ENCODE results near the gene MRPS18A.
"Not testable (repeated sequence)": the region's sequence is repeated elsewhere in the genome, so short reads cannot be mapped to it uniquely, and the experiment has no call there.

The MRPS18A gene

GRCh38 chr6:43634702-43635303, 52.8 kb downstream of the MRPS18A start:
- no peak for DNase-seq (ENCODE audit: low spot score)

DNA sequence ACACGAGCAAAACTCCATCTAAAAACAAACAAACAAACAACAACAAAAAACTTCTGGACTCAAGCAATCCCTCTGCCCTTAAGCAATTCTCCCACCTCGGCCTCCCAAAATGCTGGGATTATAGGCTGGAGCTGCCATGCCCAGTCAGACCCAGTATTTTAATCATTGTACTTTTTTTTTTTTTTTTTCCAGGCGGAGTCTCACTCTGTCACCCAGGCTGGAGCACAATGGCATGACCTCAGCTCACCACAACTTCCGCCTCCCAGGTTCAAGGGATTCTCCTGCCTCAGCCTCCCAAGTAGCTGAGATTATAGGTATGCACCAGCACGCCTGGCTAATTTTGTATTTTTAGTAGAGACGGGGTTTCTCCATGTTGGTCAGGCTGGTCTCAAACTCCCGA, 54.6 kb downstream of the MRPS18A start:
- not testable (repeated sequence) for DNase-seq (ENCODE audit: low spot score)

GRCh38 chr6:43630980-43631619, 56.5 kb downstream of the MRPS18A start:
- peak; percentile 90 for DNase-seq (ENCODE audit: low spot score)

GRCh38 chr6:43629505-43630300, 57.9 kb downstream of the MRPS18A start:
- DNase-seq (ENCODE audit: low spot score): peak; percentile 98

DNA sequence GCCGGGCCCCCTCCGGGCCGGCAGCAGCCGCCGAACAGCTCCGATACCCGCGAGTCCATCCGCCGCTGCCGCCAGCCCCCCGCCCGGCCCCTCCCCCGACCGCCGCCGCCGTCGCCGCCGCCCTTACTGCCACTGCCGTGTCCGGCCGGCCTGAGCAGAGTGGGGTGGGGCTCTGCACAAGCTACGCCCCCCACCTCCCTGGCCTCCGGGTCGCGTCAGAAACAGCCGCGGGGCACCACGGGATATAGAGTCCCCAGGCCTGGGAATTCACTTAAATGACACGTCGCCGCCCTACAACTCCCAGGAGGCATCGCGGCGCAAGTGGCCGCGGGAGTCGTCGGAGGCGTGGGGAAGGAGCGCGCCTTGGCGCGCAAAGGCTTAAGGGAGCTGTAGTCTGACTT, 58.5 kb downstream of the MRPS18A start, which contains the start of gene GTPBP2:
GTPBP2 (minus strand) TSS at position 161 of the 401 bp plus-strand sequence; CDS start at position 59, 102 bp downstream.
- DNase-seq (ENCODE audit: low spot score): peak; percentile 97

DNA sequence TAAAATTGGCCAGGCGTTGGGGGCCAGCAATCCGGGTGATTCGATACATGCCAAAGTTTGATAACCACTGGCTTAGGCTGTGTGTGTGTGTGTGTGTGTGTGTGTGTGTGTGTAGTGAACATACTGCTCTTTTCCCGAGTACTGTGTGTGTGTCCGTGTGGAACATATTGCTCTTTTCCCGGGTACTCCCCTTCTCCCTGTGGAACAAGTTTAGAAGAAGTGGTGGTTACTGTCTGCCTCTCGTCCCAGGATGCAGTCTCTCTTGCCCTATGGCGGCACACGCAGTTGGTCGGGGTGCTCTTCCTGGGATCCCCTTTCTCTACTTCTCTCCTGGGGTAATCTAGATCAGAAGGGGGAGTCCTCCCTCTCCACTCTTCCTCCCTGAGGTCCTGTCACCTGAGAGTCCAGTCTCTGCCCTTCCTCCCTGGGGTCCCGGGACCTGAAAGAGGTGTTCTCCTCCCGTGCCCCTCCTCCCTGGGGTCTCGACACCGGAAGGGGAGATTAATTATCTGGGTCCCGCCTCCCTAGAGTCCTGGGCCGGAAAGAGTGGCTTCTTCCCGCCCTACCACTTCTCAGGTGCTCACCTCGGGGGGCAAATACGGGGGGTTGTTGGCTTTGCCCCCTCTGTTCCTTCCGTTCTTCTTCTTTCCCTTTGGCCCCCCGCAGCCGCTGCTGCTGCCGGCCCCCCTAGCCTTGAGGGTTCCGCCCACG, 59.0 kb downstream of the MRPS18A start:
- peak; percentile 70 for DNase-seq (ENCODE audit: low spot score)

GRCh38 chr6:43627008-43627825, 60.4 kb downstream of the MRPS18A start:
- peak; percentile 94 for DNase-seq (ENCODE audit: low spot score)

DNA sequence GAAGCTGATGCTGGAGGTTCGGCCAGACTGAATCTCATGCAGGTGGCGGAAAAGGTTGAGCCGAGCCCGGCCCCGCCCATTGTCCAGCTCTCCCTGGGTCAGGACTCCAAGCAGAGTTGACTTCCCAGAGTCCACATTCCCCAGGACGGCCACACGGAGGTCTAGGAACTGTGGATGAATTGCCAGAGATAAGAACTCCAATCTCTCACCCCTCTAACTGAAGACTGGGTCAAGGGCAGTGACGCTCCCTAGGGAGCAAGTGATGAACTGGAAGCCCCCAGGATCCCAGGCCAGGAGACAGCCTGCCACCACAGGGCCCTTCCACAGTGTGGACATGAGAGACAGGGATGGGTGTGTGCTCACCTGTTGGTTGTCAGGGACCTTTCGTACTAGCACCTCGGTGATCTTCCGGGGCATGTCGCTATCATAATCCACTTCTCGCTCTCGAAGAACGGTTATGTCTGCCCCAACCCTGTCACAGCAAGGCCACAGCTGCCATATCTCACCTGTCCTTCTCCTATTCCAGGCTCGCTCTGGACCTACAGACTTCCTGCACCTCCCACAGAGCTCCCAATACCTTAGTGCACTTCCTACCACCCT, 62.1 kb downstream of the MRPS18A start:
- DNase-seq (ENCODE audit: low spot score): no peak

GRCh38 chr6:43624786-43625288, 62.8 kb downstream of the MRPS18A start:
- DNase-seq (ENCODE audit: low spot score): no peak

DNA sequence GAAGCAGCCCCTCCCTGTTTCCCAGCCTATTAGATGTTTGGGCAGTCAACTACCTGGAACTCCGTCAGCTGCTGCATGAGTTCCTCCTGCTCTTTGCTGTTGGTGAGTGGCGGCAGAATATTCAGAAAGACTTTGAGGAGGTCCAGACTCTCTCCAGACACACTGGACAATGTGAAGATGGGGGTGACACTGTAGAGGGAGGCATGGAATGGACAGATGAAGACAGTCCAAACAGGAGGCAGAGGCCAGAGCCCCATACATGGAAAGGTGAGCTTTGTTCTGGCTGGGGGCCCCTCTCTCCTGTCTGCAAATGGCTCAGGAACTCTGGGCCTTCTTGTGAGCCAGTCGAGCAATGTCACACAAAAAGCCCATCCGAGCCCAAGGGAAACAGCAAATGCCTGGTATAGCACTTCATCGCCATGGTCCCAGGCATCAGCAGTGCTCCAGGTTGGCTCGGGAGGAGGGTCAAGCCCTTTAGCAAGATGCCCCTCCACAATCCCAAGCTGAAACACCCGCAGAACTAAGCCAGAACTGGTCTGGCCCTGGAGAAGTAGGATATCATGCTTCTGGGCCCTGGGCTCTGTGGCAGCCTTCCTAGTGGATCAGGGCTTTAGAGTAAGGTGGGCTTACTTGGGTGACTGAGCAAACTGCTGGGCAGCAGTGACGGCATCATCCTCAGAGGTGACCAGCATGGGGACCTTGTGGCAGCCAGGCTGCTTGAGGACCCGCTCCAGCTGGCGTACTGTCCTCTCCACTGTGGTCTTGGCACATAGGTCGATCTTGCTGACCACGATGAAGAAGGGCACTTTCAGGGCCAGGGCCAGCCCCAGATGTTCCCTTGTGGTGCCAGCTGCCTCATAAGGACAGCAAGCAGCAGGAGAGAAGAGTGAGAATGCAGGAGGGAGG, 63.5 kb downstream of the MRPS18A start:
- peak; percentile 6 for DNase-seq (ENCODE audit: low spot score)

DNA sequence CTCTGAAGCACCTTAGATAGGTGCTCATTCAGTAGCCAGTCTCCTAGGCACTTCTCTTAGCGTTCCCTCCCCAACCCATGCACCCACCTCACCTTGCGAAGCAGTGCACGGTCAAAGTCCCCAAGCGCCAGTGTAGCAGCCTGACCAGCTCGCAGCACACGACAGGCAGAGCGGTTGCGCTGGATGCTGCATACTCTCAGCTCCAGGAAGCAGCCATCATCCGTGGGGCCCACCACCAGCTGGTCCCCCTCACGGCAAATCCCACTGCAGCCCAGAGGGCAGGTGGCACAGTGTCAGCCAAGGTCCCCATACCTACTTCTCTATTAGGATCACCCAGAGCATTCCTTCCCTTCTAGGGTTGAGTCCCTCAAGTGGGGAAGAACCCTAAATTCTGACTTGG, 65.0 kb downstream of the MRPS18A start:
- DNase-seq (ENCODE audit: low spot score): peak; percentile 4

GRCh38 chr6:43621836-43622180, 65.8 kb downstream of the MRPS18A start:
- no peak for DNase-seq (ENCODE audit: low spot score)

All from hematopoietic multipotent progenitor cell treated with erythropoietin and hydrocortisone succinate and interleukin-3 and kit ligand, for 17 days (in vitro differentiated cells).